ENCODE results near the gene FZD7. TPM values are rescaled to one million over a fixed set of nuclear protein-coding genes. Genes with fewer than 3 reads are reported as not detected.

FZD7 gene
- total RNA-seq, 1 experiment from 2014 or later: 302 TPM

DNA sequence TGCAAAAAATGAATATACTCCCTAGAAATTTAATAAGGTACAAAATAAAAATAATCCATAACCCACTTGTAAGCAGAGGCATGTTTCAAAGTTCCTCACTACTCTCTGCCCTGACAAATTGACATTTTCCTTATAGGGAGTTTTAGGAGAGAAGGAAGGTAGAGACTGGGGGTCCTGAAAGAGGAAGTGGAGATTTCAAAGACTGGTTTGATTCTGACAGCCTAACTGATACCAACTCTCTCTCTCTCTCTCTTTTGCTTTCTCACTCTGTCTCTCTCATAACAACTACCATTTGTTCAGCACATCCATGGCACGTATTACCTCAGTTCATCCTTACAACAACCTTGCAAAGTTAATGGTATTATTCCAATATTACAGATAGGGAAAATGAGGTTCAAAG lies 18.6 kb downstream of the FZD7 start:
- no peak overlapping the region for H2AFZ ChIP-seq (ENCODE audit: low read length)
- H2BK15ac ChIP-seq (ENCODE audit: low read depth, low read length): no peak overlapping the region
- H2BK20ac ChIP-seq (ENCODE audit: low read depth, low read length, poor library complexity, severe bottlenecking): no peak overlapping the region
- no peaks in the 10 kb centered on the region for H3K27me3 ChIP-seq (ENCODE audit: insufficient read depth, low read length)
- H3K9me3 ChIP-seq (ENCODE audit: control insufficient read depth, low read depth, low read length): no peaks in the 10 kb centered on the region
- no peak overlapping the region for H2BK120ac ChIP-seq (ENCODE audit: low read depth, low read length, poor library complexity, severe bottlenecking)
- DNase-seq: no peak
- Mint-ChIP-seq H3K27me3 (ENCODE audit: low read depth) (peaks cover 2% of the 10 kb centered on the region), H3K4me1 (peaks cover 31 to 35% of the 10 kb centered on the region in 2 experiments), H3K36me3 (ENCODE audit: insufficient read depth in 1 of 3, low read depth in 3 of 3) (no peaks in the 10 kb centered on the region; a peak in 1 of 7 replicates), H3K27ac (0 out of 7 replicates have a peak overlapping the region, but pooled peaks of 1 of the 3 experiments have one; percentile 34), H3K9me3 (no peaks in the 10 kb centered on the region), H3K4me3 (no peak overlapping the region; a peak in 1 of 5 replicates)
- H4K8ac ChIP-seq (replicated peaks; ENCODE audit: insufficient read length, low read depth, low read length): no peak overlapping the region
- no peaks in the 10 kb centered on the region for H3K79me1 ChIP-seq (ENCODE audit: insufficient read depth, low read depth, low read length, poor library complexity, severe bottlenecking)
- H3K4me2 ChIP-seq (ENCODE audit: insufficient read depth, insufficient read length, low read length): no peak overlapping the region
- H4K20me1 ChIP-seq (ENCODE audit: control insufficient read depth, insufficient read depth, insufficient read length): no peaks in the 10 kb centered on the region
- no peaks in the 10 kb centered on the region for H3K79me2 ChIP-seq (ENCODE audit: insufficient read depth, low read length)
- no peak overlapping the region for H3K18ac ChIP-seq (ENCODE audit: insufficient read length, low read depth, low read length)
- no peak overlapping the region for H3K27ac ChIP-seq (ENCODE audit: insufficient read length, low read depth, low read length)
- no CpG with 5 or more reads among the region's 1 CpG for WGBS (ENCODE audit: extremely low coverage, insufficient read length, low lambda C conversion rate)
- H2BK12ac ChIP-seq (ENCODE audit: insufficient read length, low read depth, low read length): no peak overlapping the region
- H3K4me1 ChIP-seq (ENCODE audit: insufficient read depth, low read length): no peaks in the 10 kb centered on the region; the same call in 1 of the 2 replicates
- no peak overlapping the region for H4K91ac ChIP-seq (ENCODE audit: insufficient read length, low read depth, low read length)
- H3K56ac ChIP-seq (ENCODE audit: insufficient read length, low read depth, low read length): no peak overlapping the region
- H3K23me2 ChIP-seq (ENCODE audit: insufficient read length, low read depth, low read length, poor library complexity, severe bottlenecking): no peaks in the 10 kb centered on the region
- H3K14ac ChIP-seq (ENCODE audit: insufficient read depth, low read length): no peak overlapping the region
- no peak overlapping the region for H2AK5ac ChIP-seq (ENCODE audit: insufficient read length, low read length)
- no peak overlapping the region for H3K9ac ChIP-seq (ENCODE audit: extremely low read depth, insufficient read length, low read length)
- H4K5ac ChIP-seq (ENCODE audit: insufficient read length, low read depth, low read length): no peak overlapping the region
- no peak overlapping the region for H2BK5ac ChIP-seq (ENCODE audit: insufficient read length, low read length)
- TF ChIP-seq, protein P1, sequence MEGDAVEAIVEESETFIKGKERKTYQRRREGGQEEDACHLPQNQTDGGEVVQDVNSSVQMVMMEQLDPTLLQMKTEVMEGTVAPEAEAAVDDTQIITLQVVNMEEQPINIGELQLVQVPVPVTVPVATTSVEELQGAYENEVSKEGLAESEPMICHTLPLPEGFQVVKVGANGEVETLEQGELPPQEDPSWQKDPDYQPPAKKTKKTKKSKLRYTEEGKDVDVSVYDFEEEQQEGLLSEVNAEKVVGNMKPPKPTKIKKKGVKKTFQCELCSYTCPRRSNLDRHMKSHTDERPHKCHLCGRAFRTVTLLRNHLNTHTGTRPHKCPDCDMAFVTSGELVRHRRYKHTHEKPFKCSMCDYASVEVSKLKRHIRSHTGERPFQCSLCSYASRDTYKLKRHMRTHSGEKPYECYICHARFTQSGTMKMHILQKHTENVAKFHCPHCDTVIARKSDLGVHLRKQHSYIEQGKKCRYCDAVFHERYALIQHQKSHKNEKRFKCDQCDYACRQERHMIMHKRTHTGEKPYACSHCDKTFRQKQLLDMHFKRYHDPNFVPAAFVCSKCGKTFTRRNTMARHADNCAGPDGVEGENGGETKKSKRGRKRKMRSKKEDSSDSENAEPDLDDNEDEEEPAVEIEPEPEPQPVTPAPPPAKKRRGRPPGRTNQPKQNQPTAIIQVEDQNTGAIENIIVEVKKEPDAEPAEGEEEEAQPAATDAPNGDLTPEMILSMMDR (conservative IDR thresholded peaks at IDR 0.05): no peak
- H3K4ac ChIP-seq (ENCODE audit: low read depth, low read length): no peak overlapping the region
- no peak overlapping the region for H3K23ac ChIP-seq (ENCODE audit: insufficient read length, low read depth, low read length)
- no peak overlapping the region for H3T11ph ChIP-seq (ENCODE audit: low read length)

All from H9 (cell line).